Measurements from ENCODE around the gene UNC5A.

UNC5A gene

DNA sequence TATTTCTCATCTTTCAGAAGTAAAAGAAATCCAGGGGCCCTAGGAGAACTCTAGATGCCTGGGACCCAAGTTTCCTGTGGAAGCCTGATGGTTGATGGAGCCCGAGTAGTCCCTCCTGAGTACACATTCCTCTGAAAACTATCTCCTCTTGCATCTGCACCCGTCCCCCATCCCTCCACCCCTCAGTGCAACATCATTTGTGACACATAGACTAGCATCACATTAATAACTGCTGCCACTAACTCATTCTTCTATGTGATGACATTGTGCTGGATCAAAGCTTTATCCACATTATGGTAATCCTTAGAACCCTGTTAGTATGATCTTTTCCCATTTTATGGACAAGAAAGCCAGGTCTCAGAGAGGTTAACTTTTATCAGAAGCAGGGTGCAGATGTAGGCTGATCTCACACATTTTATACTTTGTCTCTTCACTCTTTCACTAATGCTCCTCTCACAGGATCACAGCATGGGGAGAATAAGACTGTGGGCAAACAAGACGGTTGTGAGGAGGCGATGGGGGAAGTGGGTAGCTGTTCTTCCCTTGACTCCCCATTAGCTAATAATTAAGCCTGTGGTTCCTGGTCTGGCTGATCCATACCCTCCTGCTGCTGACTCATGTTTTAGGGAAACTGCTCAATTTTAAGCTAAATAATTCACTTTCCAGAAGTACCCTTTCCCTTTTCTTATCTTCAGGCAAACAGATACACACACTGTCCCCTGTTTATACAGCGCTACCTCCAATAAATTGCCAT, 92.7 kb downstream of the UNC5A start:
- TF ChIP-seq, protein P1, sequence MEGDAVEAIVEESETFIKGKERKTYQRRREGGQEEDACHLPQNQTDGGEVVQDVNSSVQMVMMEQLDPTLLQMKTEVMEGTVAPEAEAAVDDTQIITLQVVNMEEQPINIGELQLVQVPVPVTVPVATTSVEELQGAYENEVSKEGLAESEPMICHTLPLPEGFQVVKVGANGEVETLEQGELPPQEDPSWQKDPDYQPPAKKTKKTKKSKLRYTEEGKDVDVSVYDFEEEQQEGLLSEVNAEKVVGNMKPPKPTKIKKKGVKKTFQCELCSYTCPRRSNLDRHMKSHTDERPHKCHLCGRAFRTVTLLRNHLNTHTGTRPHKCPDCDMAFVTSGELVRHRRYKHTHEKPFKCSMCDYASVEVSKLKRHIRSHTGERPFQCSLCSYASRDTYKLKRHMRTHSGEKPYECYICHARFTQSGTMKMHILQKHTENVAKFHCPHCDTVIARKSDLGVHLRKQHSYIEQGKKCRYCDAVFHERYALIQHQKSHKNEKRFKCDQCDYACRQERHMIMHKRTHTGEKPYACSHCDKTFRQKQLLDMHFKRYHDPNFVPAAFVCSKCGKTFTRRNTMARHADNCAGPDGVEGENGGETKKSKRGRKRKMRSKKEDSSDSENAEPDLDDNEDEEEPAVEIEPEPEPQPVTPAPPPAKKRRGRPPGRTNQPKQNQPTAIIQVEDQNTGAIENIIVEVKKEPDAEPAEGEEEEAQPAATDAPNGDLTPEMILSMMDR (conservative IDR thresholded peaks at IDR 0.05), result no peak
- no peak for TF ChIP-seq ZFX (IDR thresholded peaks at IDR 0.05)
- H3K27ac ChIP-seq, result no peak overlapping the region

DNA sequence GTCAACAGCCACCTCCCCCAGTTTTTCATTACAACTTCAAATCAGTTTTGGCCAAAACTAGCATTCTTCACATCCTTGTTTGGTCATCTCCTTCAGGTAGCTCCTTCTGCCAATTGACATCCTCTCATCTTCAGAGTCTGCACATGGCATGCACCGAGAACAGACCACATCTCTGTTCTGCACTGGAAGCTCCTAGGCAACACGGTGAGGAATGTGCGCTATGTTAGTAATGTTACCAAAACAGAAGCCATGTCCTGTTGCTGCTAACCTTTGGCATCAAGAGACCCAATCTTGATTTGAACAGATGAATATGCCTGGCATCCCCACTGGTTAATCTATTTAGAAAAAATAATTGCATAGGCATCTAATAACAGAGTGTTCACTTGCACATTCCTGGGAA, 93.9 kb downstream of the UNC5A start:
- H3K27ac ChIP-seq, result no peak overlapping the region
- TF ChIP-seq ZFX (IDR thresholded peaks at IDR 0.05), result no peak
- TF ChIP-seq, protein P1 (conservative IDR thresholded peaks at IDR 0.05), result no peak

DNA sequence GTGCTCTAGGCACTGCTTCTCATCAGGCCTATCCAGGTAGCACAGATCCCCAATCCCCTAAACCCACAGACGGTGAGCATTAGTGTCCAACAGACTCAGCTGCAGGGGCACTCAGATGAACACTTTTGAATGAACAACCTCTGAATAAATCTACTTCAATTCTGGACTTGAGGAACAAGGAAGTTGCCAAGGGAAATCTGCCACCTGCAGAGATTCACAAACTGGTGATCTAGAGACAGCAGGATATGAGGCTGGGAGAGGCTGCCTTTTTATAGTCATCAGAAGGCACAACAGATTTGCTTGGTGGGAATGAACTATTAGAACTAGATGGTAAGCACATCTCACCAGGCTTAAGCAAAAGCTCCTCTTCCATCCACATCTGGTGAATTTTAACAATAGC, 95.8 kb downstream of the UNC5A start:
- TF ChIP-seq, protein P1 (conservative IDR thresholded peaks at IDR 0.05), result no peak
- no peak for TF ChIP-seq ZFX (IDR thresholded peaks at IDR 0.05)
- H3K27ac ChIP-seq, result no peak overlapping the region

DNA sequence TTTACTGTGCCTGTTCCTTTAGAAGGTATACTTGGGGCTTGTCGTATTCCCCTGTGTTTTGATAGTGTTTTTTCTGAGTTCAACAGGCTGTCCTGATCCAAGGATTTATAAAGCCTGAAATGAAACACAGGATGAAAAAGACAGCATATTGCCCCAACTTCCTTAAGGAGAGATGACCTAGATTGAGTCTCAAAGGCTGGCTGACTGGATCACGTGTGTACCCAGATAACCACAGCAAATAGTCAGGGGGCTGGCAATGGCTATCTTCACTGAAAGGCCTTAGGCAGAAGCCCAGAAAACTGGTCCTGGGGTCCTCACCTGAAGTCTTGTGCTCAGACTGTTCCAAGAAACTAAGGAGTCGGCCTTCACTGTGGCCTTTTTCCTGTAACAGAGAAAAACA, 96.4 kb downstream of the UNC5A start:
- TF ChIP-seq, protein P1 (conservative IDR thresholded peaks at IDR 0.05), result no peak
- TF ChIP-seq ZFX (IDR thresholded peaks at IDR 0.05), result no peak
- H3K27ac ChIP-seq, result no peak overlapping the region

DNA sequence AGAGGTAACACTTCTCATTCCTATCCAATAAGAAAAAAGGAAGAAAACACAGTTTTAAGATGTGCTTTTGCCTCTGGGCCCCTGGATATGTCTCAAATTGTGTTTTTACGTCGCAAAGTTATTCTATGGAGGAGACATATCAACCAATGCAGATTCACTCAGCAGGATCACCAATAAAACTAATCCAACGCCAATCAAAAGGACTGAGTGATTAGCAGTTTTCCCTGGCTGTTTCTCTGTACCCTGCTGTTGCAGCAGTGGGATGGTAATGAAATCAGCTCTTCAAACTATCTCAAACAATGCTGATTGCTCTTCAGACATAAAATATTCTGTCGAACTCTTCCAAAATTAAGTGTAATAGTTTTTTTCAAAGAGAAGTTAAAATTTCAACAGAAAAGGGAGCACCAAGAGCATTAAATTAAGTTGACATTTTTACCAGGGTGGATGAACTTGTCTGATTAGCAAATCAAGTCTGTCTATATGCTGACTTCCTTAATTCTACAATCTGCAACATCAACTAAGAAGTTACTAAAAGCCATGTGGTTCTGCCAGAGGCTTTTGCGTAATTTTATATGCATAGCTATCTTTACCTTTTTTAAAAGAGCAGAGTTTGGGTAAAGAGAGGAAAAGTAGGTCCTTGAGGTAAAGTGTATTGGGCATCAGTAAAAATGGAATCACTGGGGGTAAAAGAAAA, 98.5 kb downstream of the UNC5A start:
- no peak overlapping the region for H3K27ac ChIP-seq
- no peak for TF ChIP-seq ZFX (IDR thresholded peaks at IDR 0.05)
- TF ChIP-seq, protein P1 (conservative IDR thresholded peaks at IDR 0.05), result no peak

DNA sequence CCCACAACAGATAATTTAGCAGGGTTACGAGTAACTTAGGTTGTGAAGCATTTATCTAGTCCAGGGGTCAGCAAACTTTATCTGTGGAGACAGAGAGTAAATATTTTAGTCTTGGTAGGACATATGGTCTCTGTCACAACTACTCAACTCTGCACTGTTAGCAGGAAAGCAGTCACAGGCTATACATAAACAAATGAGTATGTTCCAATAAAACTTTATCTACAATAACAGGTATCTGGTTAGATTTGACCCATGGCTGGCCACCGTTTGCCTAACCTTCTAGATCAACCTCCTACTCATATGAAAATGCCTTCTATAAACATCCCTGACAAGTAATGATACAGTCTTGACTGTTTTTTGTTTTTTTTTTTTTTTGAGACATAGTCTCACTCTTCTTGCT, 101.8 kb downstream of the UNC5A start:
- no peak overlapping the region for H3K27ac ChIP-seq
- TF ChIP-seq, protein P1 (conservative IDR thresholded peaks at IDR 0.05), result no peak
- no peak for TF ChIP-seq ZFX (IDR thresholded peaks at IDR 0.05)

DNA sequence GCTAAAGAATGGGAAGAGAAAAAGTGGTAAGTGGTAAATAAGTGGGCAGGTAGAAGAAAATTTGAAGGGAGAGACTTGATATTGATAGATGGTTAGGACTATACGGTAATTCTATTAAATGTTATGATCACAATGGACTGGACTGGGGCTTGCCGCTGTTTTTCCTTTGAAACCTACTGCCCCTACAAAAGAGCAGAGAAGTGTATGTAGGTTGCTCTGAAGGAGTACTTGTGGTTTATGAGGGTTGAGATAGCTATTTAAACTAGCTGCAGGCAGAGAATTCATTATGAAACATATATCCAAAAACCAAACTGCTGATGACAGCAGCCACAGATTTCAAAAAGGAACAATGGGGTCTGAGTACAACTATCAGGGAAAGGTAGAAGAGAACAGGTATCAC, 105.5 kb downstream of the UNC5A start:
- TF ChIP-seq ZFX (IDR thresholded peaks at IDR 0.05), result no peak
- TF ChIP-seq, protein P1 (conservative IDR thresholded peaks at IDR 0.05), result no peak
- H3K27ac ChIP-seq, result no peak overlapping the region

Data from C4-2B (cell line).